ENCODE results near the gene PPFIBP2. TPM values are rescaled to one million over a fixed set of nuclear protein-coding genes. Genes with fewer than 3 reads are reported as not detected.

The PPFIBP2 gene
- polyA plus RNA-seq, 4 donors = 26.5 to 71.7 (median 62.4) TPM

GRCh38 chr11:7492253-7492652 is 21.5 kb upstream of the PPFIBP2 start:
- H3K9me3 ChIP-seq (ENCODE audit: control insufficient read depth in 2 of 2, insufficient read depth in 1 of 2, low read depth in 1 of 2, low read length in 1 of 2) = no peaks in the 10 kb centered on the region
- H3K36me3 ChIP-seq (ENCODE audit: control insufficient read depth in 3 of 3, insufficient read depth in 2 of 3, low read depth in 1 of 3, low read length in 3 of 3) = no peaks in the 10 kb centered on the region
- FAIRE-seq (no peak), DNase-seq (no peak)
- no peaks in the 10 kb centered on the region for H3K27me3 ChIP-seq (ENCODE audit: control insufficient read depth in 3 of 3, insufficient read depth in 3 of 3, low read length in 3 of 3)
- WGBS, 3 donors = 74 to 100% (median 97%) methylated on average over 1 of the region's 1 CpG
- no peak overlapping the region for H3K27ac ChIP-seq (ENCODE audit: low read depth in 1 of 3, low read length in 2 of 3)
- H3K4me3 ChIP-seq (ENCODE audit: low read depth in 1 of 3, low read length in 3 of 3) = no peak overlapping the region
- H3K4me1 ChIP-seq (ENCODE audit: control insufficient read depth in 3 of 3, insufficient read depth in 2 of 3, low read depth in 1 of 3, low read length in 2 of 3) = peaks cover 0 to 27% (median 2%) of the 10 kb centered on the region in 3 donors

- Histone ChIP-seq H3K27ac (ENCODE audit: low read depth in 1 of 3, low read length in 2 of 3) (peak overlapping the region in 1 of 3 donors; percentile 32), H3K27me3 (ENCODE audit: control insufficient read depth in 3 of 3, insufficient read depth in 3 of 3, low read length in 3 of 3) (no peaks in the 10 kb centered on the region), H3K4me3 (ENCODE audit: low read depth in 1 of 3, low read length in 3 of 3) (no peak overlapping the region), H3K9me3 (ENCODE audit: control insufficient read depth in 2 of 2, insufficient read depth in 1 of 2, low read depth in 1 of 2, low read length in 1 of 2) (no peaks in the 10 kb centered on the region), H3K36me3 (ENCODE audit: control insufficient read depth in 3 of 3, insufficient read depth in 2 of 3, low read depth in 1 of 3, low read length in 3 of 3) (no peaks in the 10 kb centered on the region), H3K4me1 (ENCODE audit: control insufficient read depth in 3 of 3, insufficient read depth in 2 of 3, low read depth in 1 of 3, low read length in 2 of 3) (peaks cover 0 to 27% (median 2%) of the 10 kb centered on the region in 3 donors)
- FAIRE-seq (no peak), DNase-seq (no peak)
- WGBS, 3 donors = 80 to 90% (median 81%) methylated on average over 2 of the region's 2 CpGs
Observed at GRCh38 chr11:7493670-7494069, 20.1 kb upstream of the PPFIBP2 start.

- H3K36me3 ChIP-seq (ENCODE audit: control insufficient read depth in 3 of 3, insufficient read depth in 2 of 3, low read depth in 1 of 3, low read length in 3 of 3) = no peaks in the 10 kb centered on the region
- no peaks in the 10 kb centered on the region for H3K9me3 ChIP-seq (ENCODE audit: control insufficient read depth in 2 of 2, insufficient read depth in 1 of 2, low read depth in 1 of 2, low read length in 1 of 2)
- peaks cover 0 to 27% (median 2%) of the 10 kb centered on the region in 3 donors for H3K4me1 ChIP-seq (ENCODE audit: control insufficient read depth in 3 of 3, insufficient read depth in 2 of 3, low read depth in 1 of 3, low read length in 2 of 3)
- no peaks in the 10 kb centered on the region for H3K27me3 ChIP-seq (ENCODE audit: control insufficient read depth in 3 of 3, insufficient read depth in 3 of 3, low read length in 3 of 3)
- no peak overlapping the region for H3K4me3 ChIP-seq (ENCODE audit: low read depth in 1 of 3, low read length in 3 of 3)
- FAIRE-seq = no peak
- H3K27ac ChIP-seq (ENCODE audit: low read depth in 1 of 3, low read length in 2 of 3) = peak overlapping the region in 1 of 3 donors; percentile 32
- WGBS, 3 donors = 19 to 65% (median 45%) methylated on average over 5 of the region's 5 CpGs
- DNase-seq = peak; percentile 64 to 85
Observed at GRCh38 chr11:7494086-7494745, 19.6 kb upstream of the PPFIBP2 start.

- H3K4me1 ChIP-seq (ENCODE audit: control insufficient read depth in 3 of 3, insufficient read depth in 2 of 3, low read depth in 1 of 3, low read length in 2 of 3) = peaks cover 0 to 27% (median 2%) of the 10 kb centered on the region in 3 donors
- H3K27ac ChIP-seq (ENCODE audit: low read depth in 1 of 3, low read length in 2 of 3) = peak overlapping the region in 1 of 3 donors; percentile 18
- H3K9me3 ChIP-seq (ENCODE audit: control insufficient read depth in 2 of 2, insufficient read depth in 1 of 2, low read depth in 1 of 2, low read length in 1 of 2) = no peaks in the 10 kb centered on the region
- WGBS, 3 donors = 22 to 51% (median 29%) methylated on average over 4 of the region's 4 CpGs
- H3K36me3 ChIP-seq (ENCODE audit: control insufficient read depth in 3 of 3, insufficient read depth in 2 of 3, low read depth in 1 of 3, low read length in 3 of 3) = peaks cover 0 to under 1% (median 0%) of the 10 kb centered on the region in 3 donors
- no peaks in the 10 kb centered on the region for H3K27me3 ChIP-seq (ENCODE audit: control insufficient read depth in 3 of 3, insufficient read depth in 3 of 3, low read length in 3 of 3)
- no peak overlapping the region for H3K4me3 ChIP-seq (ENCODE audit: low read depth in 1 of 3, low read length in 3 of 3)
- FAIRE-seq = no peak
- peak; percentile 25 to 36 for DNase-seq
Observed at GRCh38 chr11:7495882-7496551, 17.8 kb upstream of the PPFIBP2 start.

- no peak overlapping the region for H3K27ac ChIP-seq (ENCODE audit: low read depth in 1 of 3, low read length in 2 of 3)
- 18 to 45% (median 36%) methylated on average over 4 of the region's 4 CpGs for WGBS, 3 donors
- H3K9me3 ChIP-seq (ENCODE audit: control insufficient read depth in 2 of 2, insufficient read depth in 1 of 2, low read depth in 1 of 2, low read length in 1 of 2) = no peaks in the 10 kb centered on the region
- H3K4me1 ChIP-seq (ENCODE audit: control insufficient read depth in 3 of 3, insufficient read depth in 2 of 3, low read depth in 1 of 3, low read length in 2 of 3) = peaks cover 0 to 23% (median 2%) of the 10 kb centered on the region in 3 donors
- peaks cover 0 to 4% (median 0%) of the 10 kb centered on the region in 3 donors for H3K36me3 ChIP-seq (ENCODE audit: control insufficient read depth in 3 of 3, insufficient read depth in 2 of 3, low read depth in 1 of 3, low read length in 3 of 3)
- DNase-seq = peak; percentile 25 to 65
- no peak overlapping the region for H3K4me3 ChIP-seq (ENCODE audit: low read depth in 1 of 3, low read length in 3 of 3)
- no peaks in the 10 kb centered on the region for H3K27me3 ChIP-seq (ENCODE audit: control insufficient read depth in 3 of 3, insufficient read depth in 3 of 3, low read length in 3 of 3)
- no peak for FAIRE-seq
Observed at GRCh38 chr11:7498193-7498592, 15.6 kb upstream of the PPFIBP2 start.

- no peak for FAIRE-seq
- no peaks in the 10 kb centered on the region for H3K27me3 ChIP-seq (ENCODE audit: control insufficient read depth in 3 of 3, insufficient read depth in 3 of 3, low read length in 3 of 3)
- DNase-seq = no peak
- peaks cover 0 to 4% (median under 1%) of the 10 kb centered on the region in 3 donors for H3K36me3 ChIP-seq (ENCODE audit: control insufficient read depth in 3 of 3, insufficient read depth in 2 of 3, low read depth in 1 of 3, low read length in 3 of 3)
- H3K4me3 ChIP-seq (ENCODE audit: low read depth in 1 of 3, low read length in 3 of 3) = no peak overlapping the region
- H3K4me1 ChIP-seq (ENCODE audit: control insufficient read depth in 3 of 3, insufficient read depth in 2 of 3, low read depth in 1 of 3, low read length in 2 of 3) = peaks cover 0 to 23% (median 2%) of the 10 kb centered on the region in 3 donors
- no peak overlapping the region for H3K27ac ChIP-seq (ENCODE audit: low read depth in 1 of 3, low read length in 2 of 3)
- WGBS, 3 donors = 92 to 100% (median 96%) methylated on average over 1 of the region's 1 CpG
- H3K9me3 ChIP-seq (ENCODE audit: control insufficient read depth in 2 of 2, insufficient read depth in 1 of 2, low read depth in 1 of 2, low read length in 1 of 2) = no peaks in the 10 kb centered on the region
Observed at GRCh38 chr11:7499081-7499480, 14.7 kb upstream of the PPFIBP2 start.

- Histone ChIP-seq H3K27me3 (ENCODE audit: control insufficient read depth in 3 of 3, insufficient read depth in 3 of 3, low read length in 3 of 3) (no peaks in the 10 kb centered on the region), H3K27ac (ENCODE audit: low read depth in 1 of 3, low read length in 2 of 3) (no peak overlapping the region), H3K4me3 (ENCODE audit: low read depth in 1 of 3, low read length in 3 of 3) (no peak overlapping the region), H3K9me3 (ENCODE audit: control insufficient read depth in 2 of 2, insufficient read depth in 1 of 2, low read depth in 1 of 2, low read length in 1 of 2) (no peaks in the 10 kb centered on the region), H3K4me1 (ENCODE audit: control insufficient read depth in 3 of 3, insufficient read depth in 2 of 3, low read depth in 1 of 3, low read length in 2 of 3) (peaks cover 0 to 16% (median 0%) of the 10 kb centered on the region in 3 donors), H3K36me3 (ENCODE audit: control insufficient read depth in 3 of 3, insufficient read depth in 2 of 3, low read depth in 1 of 3, low read length in 3 of 3) (peaks cover 0 to 4% (median 2%) of the 10 kb centered on the region in 3 donors)
- 84 to 90% (median 89%) methylated on average over 3 of the region's 3 CpGs for WGBS, 3 donors
- DNase-seq (no peak), FAIRE-seq (no peak)
Observed at GRCh38 chr11:7500251-7500650, 13.5 kb upstream of the PPFIBP2 start.

- H3K27ac ChIP-seq (ENCODE audit: low read depth in 1 of 3, low read length in 2 of 3) = no peak overlapping the region
- DNase-seq (peak in 1 of 2 donors; percentile 20), FAIRE-seq (no peak)
- H3K9me3 ChIP-seq (ENCODE audit: control insufficient read depth in 2 of 2, insufficient read depth in 1 of 2, low read depth in 1 of 2, low read length in 1 of 2) = no peaks in the 10 kb centered on the region
- H3K27me3 ChIP-seq (ENCODE audit: control insufficient read depth in 3 of 3, insufficient read depth in 3 of 3, low read length in 3 of 3) = no peaks in the 10 kb centered on the region
- no peak overlapping the region for H3K4me3 ChIP-seq (ENCODE audit: low read depth in 1 of 3, low read length in 3 of 3)
- peaks cover 0 to 7% (median 0%) of the 10 kb centered on the region in 3 donors for H3K4me1 ChIP-seq (ENCODE audit: control insufficient read depth in 3 of 3, insufficient read depth in 2 of 3, low read depth in 1 of 3, low read length in 2 of 3)
- peaks cover 0 to 4% (median 2%) of the 10 kb centered on the region in 3 donors for H3K36me3 ChIP-seq (ENCODE audit: control insufficient read depth in 3 of 3, insufficient read depth in 2 of 3, low read depth in 1 of 3, low read length in 3 of 3)
- 80 to 93% (median 91%) methylated on average over 3 of the region's 3 CpGs for WGBS, 3 donors
Observed at GRCh38 chr11:7501251-7501650, 12.5 kb upstream of the PPFIBP2 start.

Measured in small intestine (tissue), 7 donors.